ENCODE measurements around the gene ANKZF1.
A peak's percentile ranks its signal among the peaks of the same experiment; 100 is the strongest.

ANKZF1 gene

GRCh38 chr2:219207884-219208740, 21.5 kb upstream of the ANKZF1 start:
- DNase-seq (ENCODE audit: low read depth) = no peak

GRCh38 chr2:219209236-219210195, 20.1 kb upstream of the ANKZF1 start:
- no peak for DNase-seq (ENCODE audit: low read depth)

- DNase-seq (ENCODE audit: low read depth) = no peak
Observed at GRCh38 chr2:219210196-219210885, 19.3 kb upstream of the ANKZF1 start.

- no peak for DNase-seq (ENCODE audit: low read depth)
Observed at GRCh38 chr2:219210886-219211362, 18.7 kb upstream of the ANKZF1 start.

GRCh38 chr2:219213026-219213415, 16.6 kb upstream of the ANKZF1 start:
- no peak for DNase-seq (ENCODE audit: low read depth)

GRCh38 chr2:219213486-219214071, 16.0 kb upstream of the ANKZF1 start:
- DNase-seq (ENCODE audit: low read depth) = no peak

- DNase-seq (ENCODE audit: low read depth) = no peak
Observed at GRCh38 chr2:219214141-219214540, 15.5 kb upstream of the ANKZF1 start.

- no peak for DNase-seq (ENCODE audit: low read depth)
Observed at GRCh38 chr2:219214786-219215185, 14.8 kb upstream of the ANKZF1 start.

GRCh38 chr2:219215871-219216534, 13.6 kb upstream of the ANKZF1 start:
- no peak for DNase-seq (ENCODE audit: low read depth)

- no peak for DNase-seq (ENCODE audit: low read depth)
Observed at GRCh38 chr2:219216535-219216915, 13.1 kb upstream of the ANKZF1 start.

- no peak for DNase-seq (ENCODE audit: low read depth)
Observed at GRCh38 chr2:219218217-219218731, 11.3 kb upstream of the ANKZF1 start.

GRCh38 chr2:219218732-219219701, 10.6 kb upstream of the ANKZF1 start, which contains the start of gene ABCB6:
Gene ABCB6 (minus strand): TSS chr2:219218958. CDS start chr2:219218673, 285 bp downstream.
- DNase-seq (ENCODE audit: low read depth) = peak; percentile 70

- DNase-seq (ENCODE audit: low read depth) = no peak
Observed at GRCh38 chr2:219219784-219220532, 9.6 kb upstream of the ANKZF1 start.

- no peak for DNase-seq (ENCODE audit: low read depth)
Observed at GRCh38 chr2:219220652-219221402, 8.8 kb upstream of the ANKZF1 start.

- DNase-seq (ENCODE audit: low read depth) = no peak
Observed at GRCh38 chr2:219221957-219222518, 7.6 kb upstream of the ANKZF1 start.

GRCh38 chr2:219223831-219224610, 5.6 kb upstream of the ANKZF1 start:
- DNase-seq (ENCODE audit: low read depth) = no peak

- DNase-seq (ENCODE audit: low read depth) = no peak
Observed at GRCh38 chr2:219225350-219225749, 4.3 kb upstream of the ANKZF1 start.
